K562 (cell line): ENCODE measurements around the gene CAPS. TPM values are rescaled to one million over a fixed set of nuclear protein-coding genes. Genes with fewer than 3 reads are reported as not detected.

ENCODE experiments used
- CSDE1 ChIP-seq, 2 experiments: fragments of 450-650 bp; IDR thresholded peaks; 2 replicates each; pipeline ENCODE4 v1.6.1; 2016; ENCODE audit warnings: mild to moderate bottlenecking in 1 of 2
- CTBP1 ChIP-seq: fragments of 450-650 bp; IDR thresholded peaks from 2 replicates; pipeline ENCODE4 v1.6.1; 2016; ENCODE audit warnings: borderline replicate concordance
- E2F6 ChIP-seq, 2 experiments: IDR thresholded peaks; 2 replicates each; pipeline ENCODE4 v1.6.1; 2011; ENCODE audit warnings: borderline replicate concordance in 1 of 2, control low read depth in 1 of 2, low read depth in 1 of 2, low read length in 1 of 2, mild to moderate bottlenecking in 1 of 2, mixed read lengths in 1 of 2, moderate library complexity in 1 of 2; ENCODE audit not compliant: insufficient read depth in 1 of 2, insufficient read length in 1 of 2, poor library complexity in 1 of 2, severe bottlenecking in 1 of 2; ENCODE audit errors: extremely low read depth in 1 of 2
- KLF13 ChIP-seq: fragments of 450-650 bp; IDR thresholded peaks from 2 replicates; pipeline ENCODE4 v1.6.1; 2016; ENCODE audit warnings: missing genetic modification characterization, low read depth, mild to moderate bottlenecking, missing compliant biosample characterization, moderate library complexity, borderline replicate concordance
- MYNN ChIP-seq, 2 experiments: sonication (generic); formaldehyde crosslinking in 1 of 2; IDR thresholded peaks; 2 replicates each; pipeline versions ENCODE4 v1.5.0 to v1.6.1; 2016 to 2020; ENCODE audit warnings: antibody characterized with exemption in 1 of 2, missing genetic modification reagents in 1 of 2
- NFIX ChIP-seq: fragments of 250-450 bp; sonication (Bioruptor Pico); IDR thresholded peaks from 2 replicates; pipeline ENCODE4 v1.4.0; 2020; ENCODE audit warnings: low read depth, mild to moderate bottlenecking, moderate library complexity
- NR2C1 ChIP-seq, 2 experiments: fragments of 450-650 bp; IDR thresholded peaks; 2 replicates each; pipeline ENCODE4 v1.6.1; 2017; ENCODE audit warnings: mild to moderate bottlenecking in 2 of 2, antibody characterized with exemption in 1 of 2, inconsistent platforms in 1 of 2, missing compliant biosample characterization in 1 of 2, missing genetic modification characterization in 1 of 2
- POLR2B ChIP-seq: fragments of 450-650 bp; IDR thresholded peaks from 2 replicates; pipeline ENCODE4 v1.6.1; 2018; ENCODE audit warnings: low read depth; ENCODE audit not compliant: partially characterized antibody
- RBM25 ChIP-seq: fragments of 200-400 bp; formaldehyde crosslinking; IDR thresholded peaks from 2 replicates; pipeline ENCODE4 v1.6.1; 2018; ENCODE audit warnings: low read length, low read depth, moderate library complexity; ENCODE audit not compliant: severe bottlenecking
- RHOXF2B ChIP-seq: fragments of 250-450 bp; sonication (Bioruptor Pico); conservative IDR thresholded peaks from 2 replicates; pipeline ENCODE4 v1.5.1; 2021
- RREB1 ChIP-seq: fragments of 250-450 bp; sonication (Bioruptor Pico); IDR thresholded peaks from 2 replicates; pipeline ENCODE4 v1.4.0; 2020
- ZBTB7A ChIP-seq: IDR thresholded peaks from 2 replicates; pipeline ENCODE4 v1.6.1; 2011; ENCODE audit warnings: low read depth, mild to moderate bottlenecking, low read length, moderate library complexity, borderline replicate concordance; ENCODE audit not compliant: control insufficient read depth
- polyA plus RNA-seq, 8 experiments: library from polyadenylated mRNA; depleted of rRNA in 4 of 8; stranded (reverse) in 5 of 8; unstranded in 3 of 8; fragments of >200 nt; fragmentation: Nextera tagmentation in 2 of 8; fragmentation: Illumina TruSeq in 1 of 8; extraction: Ambion mirVana in 2 of 8; extraction: Trizol in 1 of 8; gene quantifications; 2 replicates each; pipeline versions ENCODE4 v1.2.1 to v1.2.3, GENCODE V29; 2011 to 2014; ENCODE audit warnings: inconsistent platforms in 1 of 8, missing spikeins in 1 of 8
- total RNA-seq, 7 experiments: library from RNA; depleted of rRNA in 6 of 7; stranded (reverse); fragments of >200 nt in 6 of 7; fragmentation: Illumina TruSeq in 2 of 7; extraction: Trizol in 2 of 7; gene quantifications; 2 replicates each; pipeline versions ENCODE4 v1.2.1 to v1.2.3, GENCODE V29; 2011 to 2021; ENCODE audit warnings: low replicate concordance in 1 of 7
- TF ChIP-seq, protein P1 (sequence below): fragments of 450-650 bp; IDR thresholded peaks from 2 replicates; pipeline ENCODE4 v1.6.1; 2017; ENCODE audit warnings: antibody characterized with exemption, mild to moderate bottlenecking
- TF ChIP-seq, protein P2 (sequence below): fragments of 200-800 bp; sonication (Bioruptor generic); IDR thresholded peaks from 2 replicates; pipeline ENCODE4 v1.6.1; 2017; ENCODE audit warnings: missing genetic modification characterization, missing compliant biosample characterization

Gene CAPS
- total and polyA plus RNA-seq, 9 of the 15 experiments (the other 6 are each of a cell fraction or from before 2014, with no cell fraction given) = 0.15 to 4.0 (median 0.91) TPM

DNA sequence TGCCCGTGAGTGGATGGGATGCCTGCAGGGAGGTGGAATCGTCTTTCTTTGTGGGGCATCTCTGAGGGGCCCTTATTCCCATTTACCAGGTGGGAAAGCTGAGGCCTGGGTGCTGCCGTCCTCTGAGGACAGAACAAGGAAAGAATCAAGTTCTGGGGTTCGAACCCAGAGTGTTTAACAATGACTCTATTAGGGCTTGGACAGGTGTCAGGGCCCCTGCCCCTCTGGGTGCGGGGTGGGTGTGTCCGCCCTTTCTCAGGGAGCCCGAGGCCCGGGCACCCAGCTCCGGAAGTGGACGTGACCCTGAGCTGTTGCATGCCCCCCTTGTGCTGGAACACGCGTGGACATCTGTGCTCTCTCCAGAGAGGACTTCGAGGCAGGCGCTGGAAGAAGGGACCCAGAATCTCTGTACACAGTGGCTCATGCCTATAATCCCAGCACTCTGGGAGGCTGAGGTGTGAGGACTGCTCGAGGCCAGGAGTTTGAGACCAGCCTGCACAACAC lies 21.2 kb upstream of the CAPS start (continued):
- TF ChIP-seq, protein P1, sequence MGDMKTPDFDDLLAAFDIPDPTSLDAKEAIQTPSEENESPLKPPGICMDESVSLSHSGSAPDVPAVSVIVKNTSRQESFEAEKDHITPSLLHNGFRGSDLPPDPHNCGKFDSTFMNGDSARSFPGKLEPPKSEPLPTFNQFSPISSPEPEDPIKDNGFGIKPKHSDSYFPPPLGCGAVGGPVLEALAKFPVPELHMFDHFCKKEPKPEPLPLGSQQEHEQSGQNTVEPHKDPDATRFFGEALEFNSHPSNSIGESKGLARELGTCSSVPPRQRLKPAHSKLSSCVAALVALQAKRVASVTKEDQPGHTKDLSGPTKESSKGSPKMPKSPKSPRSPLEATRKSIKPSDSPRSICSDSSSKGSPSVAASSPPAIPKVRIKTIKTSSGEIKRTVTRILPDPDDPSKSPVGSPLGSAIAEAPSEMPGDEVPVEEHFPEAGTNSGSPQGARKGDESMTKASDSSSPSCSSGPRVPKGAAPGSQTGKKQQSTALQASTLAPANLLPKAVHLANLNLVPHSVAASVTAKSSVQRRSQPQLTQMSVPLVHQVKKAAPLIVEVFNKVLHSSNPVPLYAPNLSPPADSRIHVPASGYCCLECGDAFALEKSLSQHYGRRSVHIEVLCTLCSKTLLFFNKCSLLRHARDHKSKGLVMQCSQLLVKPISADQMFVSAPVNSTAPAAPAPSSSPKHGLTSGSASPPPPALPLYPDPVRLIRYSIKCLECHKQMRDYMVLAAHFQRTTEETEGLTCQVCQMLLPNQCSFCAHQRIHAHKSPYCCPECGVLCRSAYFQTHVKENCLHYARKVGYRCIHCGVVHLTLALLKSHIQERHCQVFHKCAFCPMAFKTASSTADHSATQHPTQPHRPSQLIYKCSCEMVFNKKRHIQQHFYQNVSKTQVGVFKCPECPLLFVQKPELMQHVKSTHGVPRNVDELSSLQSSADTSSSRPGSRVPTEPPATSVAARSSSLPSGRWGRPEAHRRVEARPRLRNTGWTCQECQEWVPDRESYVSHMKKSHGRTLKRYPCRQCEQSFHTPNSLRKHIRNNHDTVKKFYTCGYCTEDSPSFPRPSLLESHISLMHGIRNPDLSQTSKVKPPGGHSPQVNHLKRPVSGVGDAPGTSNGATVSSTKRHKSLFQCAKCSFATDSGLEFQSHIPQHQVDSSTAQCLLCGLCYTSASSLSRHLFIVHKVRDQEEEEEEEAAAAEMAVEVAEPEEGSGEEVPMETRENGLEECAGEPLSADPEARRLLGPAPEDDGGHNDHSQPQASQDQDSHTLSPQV = no peak
- TF ChIP-seq CSDE1 (IDR thresholded peaks at IDR 0.05) (no peak), RHOXF2B (CRISPR knock-in tag) (no peak), RREB1 (CRISPR knock-in tag) (no peak), ZBTB7A (no peak), MYNN (IDR thresholded peaks at IDR 0.05) (no peak; the same call in 1 of the 2 replicates), MYNN (CRISPR knock-in tag; IDR thresholded peaks at IDR 0.05) (no peak), NFIX (CRISPR knock-in tag) (no peak), KLF13 (no peak), RBM25 (peak; percentile 13), NR2C1 (IDR thresholded peaks at IDR 0.05) (no peak), NR2C1 (tag; IDR thresholded peaks at IDR 0.05) (no peak), POLR2B (peak; percentile 25), E2F6 (IDR thresholded peaks at IDR 0.05; ENCODE audit: borderline replicate concordance in 1 of 2, extremely low read depth in 1 of 2, insufficient read depth in 1 of 2, insufficient read length in 1 of 2, low read depth in 1 of 2, low read length in 1 of 2, poor library complexity in 1 of 2, severe bottlenecking in 1 of 2) (peak in 1 of 2 experiments; percentile 12), CTBP1 (0 out of 2 replicates have a peak, but pooled peaks have one; percentile 1)
- TF ChIP-seq, protein P2, sequence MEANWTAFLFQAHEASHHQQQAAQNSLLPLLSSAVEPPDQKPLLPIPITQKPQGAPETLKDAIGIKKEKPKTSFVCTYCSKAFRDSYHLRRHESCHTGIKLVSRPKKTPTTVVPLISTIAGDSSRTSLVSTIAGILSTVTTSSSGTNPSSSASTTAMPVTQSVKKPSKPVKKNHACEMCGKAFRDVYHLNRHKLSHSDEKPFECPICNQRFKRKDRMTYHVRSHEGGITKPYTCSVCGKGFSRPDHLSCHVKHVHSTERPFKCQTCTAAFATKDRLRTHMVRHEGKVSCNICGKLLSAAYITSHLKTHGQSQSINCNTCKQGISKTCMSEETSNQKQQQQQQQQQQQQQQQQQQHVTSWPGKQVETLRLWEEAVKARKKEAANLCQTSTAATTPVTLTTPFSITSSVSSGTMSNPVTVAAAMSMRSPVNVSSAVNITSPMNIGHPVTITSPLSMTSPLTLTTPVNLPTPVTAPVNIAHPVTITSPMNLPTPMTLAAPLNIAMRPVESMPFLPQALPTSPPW (CRISPR knock-in tag) = 0 out of 2 replicates have a peak, but pooled peaks have one; percentile 13
